Esophagus mucosa (tissue), 1 donor: Measurements from ENCODE around the gene IL32. TPM values are rescaled to one million over a fixed set of nuclear protein-coding genes. Genes with fewer than 3 reads are reported as not detected.
"Not testable (repeated sequence)": the region's sequence is repeated elsewhere in the genome, so short reads cannot be mapped to it uniquely, and the experiment has no call there.

Experiments used
- ATAC-seq: fragments of 200-7000 bp; cut with Tn5 transposase; one replicate; pipeline ENCODE4 v1.9.1; 2020
- total RNA-seq: library from RNA; stranded (reverse); gene quantifications from one replicate; pipeline ENCODE4 v1.2.4, GENCODE V29; 2023
- donor health status: DM: yes; HTN: yes; CAD: no.

Gene IL32
- total RNA-seq, 1 donor from 2014 or later, result 3.7 TPM

- ATAC-seq, result peak; percentile 68
These were observed 6.7 kb downstream of the IL32 start for GRCh38 chr16:3072148-3072547.

DNA sequence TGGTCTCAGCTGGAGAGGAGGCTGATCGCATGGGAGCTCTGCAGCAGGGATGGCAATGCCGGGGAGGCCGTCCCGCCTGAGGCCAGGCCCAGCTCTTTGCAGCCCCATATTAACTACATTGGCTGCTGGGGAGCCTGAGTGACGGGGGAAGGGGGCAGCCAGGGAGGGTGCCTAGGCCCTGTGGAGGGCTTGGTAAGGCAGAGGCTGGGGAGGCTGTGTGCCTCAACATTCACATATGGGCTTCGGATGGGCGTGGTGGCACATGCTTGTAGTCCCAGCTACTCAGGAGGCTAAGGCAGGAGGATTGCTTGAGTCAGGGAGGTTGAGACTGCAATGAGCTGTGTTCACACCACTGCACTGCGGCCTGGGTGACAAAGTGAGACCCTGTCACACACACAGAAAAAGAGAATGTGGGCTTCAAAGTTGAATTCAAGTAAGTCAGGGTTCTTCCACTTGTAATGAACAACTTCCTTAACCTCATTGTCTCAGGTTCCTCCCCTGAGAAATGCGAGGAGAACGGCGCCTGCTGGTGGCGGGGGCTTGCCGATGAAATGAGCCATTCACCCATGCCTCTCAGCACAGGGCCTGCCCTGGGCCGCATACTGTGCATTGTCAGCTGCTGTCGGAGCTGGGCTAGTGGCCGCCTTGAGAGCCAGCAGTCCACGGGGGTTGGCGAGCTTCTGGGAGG lies 7.3 kb downstream of the IL32 start:
- ATAC-seq, result not testable (repeated sequence)

DNA sequence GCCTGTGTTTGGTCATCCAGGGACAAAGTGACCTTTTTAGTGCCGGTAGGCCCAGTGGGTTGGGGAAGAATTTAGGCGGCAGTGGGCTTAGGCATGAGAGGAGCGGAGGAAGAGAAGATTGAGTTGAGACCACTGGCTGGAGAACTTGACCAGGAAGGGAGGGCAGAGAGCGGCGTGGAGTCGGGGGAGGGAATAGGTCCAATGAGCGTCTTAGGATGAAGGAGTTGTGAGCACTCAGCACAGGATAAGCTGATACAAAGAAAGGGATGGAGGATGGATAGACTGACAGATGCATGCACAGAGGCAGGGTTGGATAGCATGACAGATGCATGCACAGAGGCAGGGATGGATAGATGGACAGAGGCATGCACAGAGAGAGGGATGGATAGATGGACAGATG lies 8.0 kb downstream of the IL32 start:
- ATAC-seq, result no peak

DNA sequence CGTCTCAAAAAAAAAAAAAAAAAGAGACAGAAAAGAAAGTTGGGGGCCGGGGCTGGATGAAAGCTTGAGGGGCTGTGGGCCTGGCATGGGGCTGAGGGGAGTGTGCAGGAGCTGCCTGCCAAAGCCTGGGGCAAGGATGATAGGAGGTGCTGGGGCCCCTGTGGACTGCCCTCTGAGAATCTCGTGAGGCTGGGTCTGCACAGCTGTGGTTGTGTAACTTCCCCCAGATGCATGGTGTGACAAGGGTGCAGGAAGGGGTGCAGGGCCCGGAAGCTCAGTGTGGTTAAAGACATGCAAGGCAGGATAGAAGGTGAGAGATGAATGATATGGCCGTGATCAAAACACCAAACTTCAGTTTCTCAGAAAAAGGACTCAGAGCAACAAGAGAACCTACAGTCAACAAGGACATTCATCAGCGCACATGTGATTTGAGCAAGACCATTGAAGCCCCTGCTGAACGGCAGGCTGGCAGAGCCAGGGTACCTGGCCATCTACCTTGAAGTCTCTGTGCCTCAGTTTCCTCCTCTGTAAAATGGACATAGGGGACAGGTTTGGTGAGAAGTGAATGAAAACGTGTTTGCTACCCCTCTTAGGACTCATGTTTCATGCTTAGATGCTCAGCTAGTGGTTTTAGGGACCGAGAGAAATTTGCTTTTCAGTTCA lies 9.6 kb downstream of the IL32 start:
- peak; percentile 58 for ATAC-seq

DNA sequence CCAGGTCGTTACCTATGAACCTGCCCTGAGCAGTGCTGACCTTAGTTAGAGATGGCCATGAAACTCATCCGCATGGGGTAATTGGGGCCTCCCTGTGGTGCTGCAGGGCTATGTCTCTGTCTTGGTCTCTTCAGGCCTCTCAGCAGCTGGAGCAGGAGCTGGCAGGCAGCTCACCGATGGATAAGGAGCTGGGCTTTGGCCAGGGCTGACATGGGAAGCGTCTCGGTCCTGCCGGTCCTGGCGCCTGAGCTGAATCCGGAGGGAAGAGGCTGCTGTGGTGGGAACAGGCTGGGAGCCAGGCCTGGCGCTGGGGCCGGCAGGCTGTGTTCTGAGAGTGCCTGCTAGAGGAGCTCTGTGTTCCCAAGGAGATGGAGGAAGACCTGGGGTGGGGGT lies 10.1 kb downstream of the IL32 start:
- ATAC-seq, result no peak

DNA sequence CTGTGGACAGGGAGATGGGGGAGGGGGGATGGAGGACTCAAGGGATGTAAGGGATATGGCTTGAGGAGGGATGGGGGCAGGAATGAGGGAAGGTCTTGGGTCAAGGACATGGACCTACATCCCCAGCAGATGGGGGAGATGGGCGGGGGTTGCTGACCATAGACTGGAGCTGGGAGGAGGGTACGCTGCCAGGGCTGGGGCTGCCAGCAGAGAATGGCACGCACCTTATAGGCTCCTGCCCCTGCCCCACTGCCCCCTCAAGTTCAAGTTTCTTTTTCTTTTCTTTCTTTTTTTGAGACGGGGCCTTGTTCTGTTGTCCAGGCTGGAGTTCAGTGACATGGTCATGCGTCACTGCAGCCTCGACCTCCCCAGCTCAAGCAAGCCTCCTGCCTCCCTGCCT lies 10.5 kb downstream of the IL32 start:
- ATAC-seq, result not testable (repeated sequence)

GRCh38 chr16:3076577-3076976 lies 11.1 kb downstream of the IL32 start:
- ATAC-seq, result no peak

DNA sequence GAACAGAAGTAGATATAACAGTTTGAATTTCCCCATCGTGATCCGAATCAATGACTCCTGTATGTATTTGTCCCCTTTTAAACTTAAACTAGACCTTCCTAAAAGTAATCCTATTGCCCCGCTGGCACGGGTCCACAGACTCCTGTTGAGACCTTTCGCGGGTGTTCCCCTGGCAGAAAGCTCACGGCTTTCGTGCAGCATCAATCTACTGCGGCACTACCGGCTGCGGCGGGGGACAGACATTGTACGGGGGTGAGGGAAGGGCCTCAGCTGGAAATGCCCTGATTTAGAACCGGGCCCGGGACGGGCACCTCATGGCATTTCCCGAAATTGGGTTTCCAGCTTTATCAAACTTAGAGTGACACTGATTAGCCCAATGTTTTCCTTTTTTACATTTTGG lies 14.6 kb downstream of the IL32 start:
- ATAC-seq, result no peak

DNA sequence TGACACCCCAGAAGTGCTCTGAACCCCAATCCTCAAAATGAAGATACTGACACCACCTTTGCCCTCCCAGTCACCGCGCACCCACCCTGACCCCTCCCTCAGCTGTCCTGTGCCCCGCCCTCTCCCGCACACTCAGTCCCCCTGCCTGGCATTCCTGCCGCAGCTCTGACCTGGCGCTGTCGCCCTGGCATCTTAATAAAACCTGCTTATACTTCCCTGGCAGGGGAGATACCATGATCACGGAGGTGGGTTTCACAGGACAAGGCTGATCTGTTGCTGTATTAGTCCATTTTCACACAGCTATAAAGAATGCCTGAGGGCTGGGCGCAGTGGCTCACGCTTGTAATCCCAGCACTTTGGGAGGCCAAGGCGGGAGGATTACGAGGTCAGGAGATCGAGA lies 16.5 kb downstream of the IL32 start:
- ATAC-seq, result not testable (repeated sequence)

- not testable (repeated sequence) for ATAC-seq
These were observed 18.0 kb downstream of the IL32 start for GRCh38 chr16:3083408-3083807.

- no peak for ATAC-seq
These were observed 19.1 kb downstream of the IL32 start for GRCh38 chr16:3084491-3084890.

- ATAC-seq, result no peak
These were observed 19.7 kb downstream of the IL32 start for GRCh38 chr16:3084969-3085670.

GRCh38 chr16:3085868-3086595 lies 20.6 kb downstream of the IL32 start:
- ATAC-seq, result no peak

DNA sequence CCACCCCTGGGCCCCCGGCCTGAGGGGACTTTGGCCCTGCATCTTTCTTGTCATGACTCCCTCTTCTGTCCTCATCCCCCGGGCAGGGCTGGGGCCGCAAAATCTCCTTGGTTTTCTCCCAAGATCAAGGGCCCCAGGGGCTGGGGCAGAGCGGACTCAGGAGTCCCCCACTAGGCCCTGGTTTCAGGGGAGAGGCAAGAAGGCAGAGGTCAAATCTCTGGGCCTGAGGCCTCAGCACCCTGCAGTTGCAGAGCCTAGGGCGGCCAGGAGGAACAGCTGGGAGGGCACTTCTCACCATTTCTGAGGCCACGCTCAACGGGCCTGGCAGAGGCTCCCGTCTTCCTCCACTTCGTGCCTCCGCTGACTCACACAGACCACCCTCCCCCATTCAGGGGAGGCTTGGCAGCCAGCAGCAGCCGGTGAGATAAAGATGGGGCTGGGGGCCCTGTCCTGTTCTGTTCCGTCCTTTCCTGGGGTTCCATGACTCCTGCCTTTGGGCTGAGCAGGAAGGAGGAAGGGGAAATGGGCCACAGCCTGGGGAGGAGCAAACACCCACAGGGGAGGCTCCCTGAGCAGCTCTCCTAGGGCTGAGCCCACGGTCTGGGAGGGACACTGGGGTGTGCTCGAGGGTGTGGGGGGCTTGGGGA lies 21.3 kb downstream of the IL32 start:
- ATAC-seq, result peak; percentile 46

GRCh38 chr16:3087243-3088235 lies 22.1 kb downstream of the IL32 start:
- peak; percentile 54 for ATAC-seq

GRCh38 chr16:3088450-3088849 lies 23.0 kb downstream of the IL32 start:
- no peak for ATAC-seq

- ATAC-seq, result no peak
These were observed 23.7 kb downstream of the IL32 start for GRCh38 chr16:3088925-3089716.

DNA sequence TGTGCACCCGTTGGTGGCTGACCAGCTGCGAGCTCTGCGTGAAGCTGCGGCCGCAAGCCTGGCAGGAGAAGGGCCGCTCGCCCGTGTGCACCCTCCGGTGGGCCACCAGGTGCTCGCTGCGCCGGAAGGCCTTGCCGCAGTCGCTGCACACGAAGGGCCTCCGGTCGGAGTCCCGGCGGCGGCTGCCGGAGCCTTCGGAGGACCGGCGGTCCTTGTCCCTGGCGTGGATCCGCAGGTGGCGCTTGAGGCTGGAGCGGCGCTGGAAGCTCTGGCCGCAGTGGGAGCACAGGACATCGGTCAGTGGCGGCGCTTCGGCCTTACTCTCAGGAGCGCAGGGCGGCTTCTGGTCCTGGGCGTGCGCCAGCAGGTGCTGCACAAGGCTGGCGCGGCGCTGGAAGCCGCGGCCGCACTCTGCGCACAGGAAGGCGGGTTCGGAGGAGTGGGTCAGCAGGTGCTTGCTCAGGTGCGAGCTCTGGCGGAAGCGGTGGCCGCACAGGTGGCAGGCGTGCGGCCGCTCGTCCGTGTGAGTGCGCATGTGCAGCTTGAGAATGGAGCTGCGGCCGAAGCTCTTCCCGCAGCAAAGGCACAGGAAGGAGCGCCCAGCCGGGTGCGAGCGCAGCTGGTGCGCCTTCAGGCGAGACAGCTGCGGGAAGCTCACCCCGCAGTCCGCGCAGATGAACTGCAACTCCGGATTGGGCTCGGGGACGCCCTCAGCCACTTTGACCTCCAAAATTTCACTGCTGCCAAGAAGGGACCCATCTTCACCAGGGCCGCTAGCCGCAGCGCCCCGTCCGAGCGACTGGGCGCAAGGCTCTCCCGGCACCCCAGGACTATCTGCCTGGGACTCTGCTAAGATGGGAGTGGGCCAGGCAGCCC lies 24.5 kb downstream of the IL32 start:
- ATAC-seq, result no peak

DNA sequence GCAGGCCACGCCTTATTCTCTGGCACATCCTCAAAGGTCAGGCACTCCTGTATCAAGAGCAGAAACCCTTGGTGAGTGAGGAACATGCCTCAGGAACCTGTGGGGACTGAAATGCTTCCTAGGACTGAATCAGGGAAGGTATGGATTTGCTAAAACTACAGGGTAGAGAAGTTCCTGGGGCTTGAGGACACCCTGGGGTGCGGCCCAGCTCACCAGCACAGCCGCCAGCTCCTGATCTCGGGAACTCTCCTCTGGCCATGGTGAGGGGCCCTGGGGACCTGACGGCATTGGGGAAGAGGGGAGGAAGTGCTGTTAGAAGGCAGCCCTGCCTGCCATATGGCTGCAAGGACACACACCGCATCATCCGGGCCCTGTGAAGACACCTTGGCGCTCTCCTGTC lies 26.1 kb downstream of the IL32 start:
- ATAC-seq, result no peak
